Activated CD4-positive, alpha-beta T cell treated with anti-CD3 and anti-CD28 coated beads for 24 hours (primary cell): ENCODE results near the gene TEAD4.

ENCODE experiments used
- DNase-seq, 2 donors: peaks; one replicate each; pipeline ENCODE4 v3.0.0-alpha.2; 2020; ENCODE audit warnings: low read depth in 2 of 2

TEAD4 gene

DNA sequence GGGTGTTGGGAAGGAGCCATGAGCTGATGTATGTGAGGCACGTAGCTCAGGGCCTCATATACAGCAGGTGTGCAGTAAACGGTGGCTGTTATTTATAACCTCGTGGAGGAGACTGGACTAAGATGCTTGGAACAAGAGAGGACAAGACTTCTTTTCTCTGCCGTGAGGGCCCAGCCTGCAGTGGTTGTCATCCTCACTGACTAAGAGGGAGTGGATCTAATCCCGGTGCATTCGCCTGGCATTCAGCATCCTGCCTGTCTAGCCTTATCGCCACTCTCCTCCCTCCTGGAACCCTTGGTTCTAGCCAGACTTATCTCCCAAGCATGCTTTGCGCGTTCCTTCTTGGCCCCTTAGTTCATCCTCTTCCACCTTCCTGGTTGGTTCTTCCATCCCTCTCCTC, 121.9 kb downstream of the TEAD4 start:
- DNase-seq = no peak

DNA sequence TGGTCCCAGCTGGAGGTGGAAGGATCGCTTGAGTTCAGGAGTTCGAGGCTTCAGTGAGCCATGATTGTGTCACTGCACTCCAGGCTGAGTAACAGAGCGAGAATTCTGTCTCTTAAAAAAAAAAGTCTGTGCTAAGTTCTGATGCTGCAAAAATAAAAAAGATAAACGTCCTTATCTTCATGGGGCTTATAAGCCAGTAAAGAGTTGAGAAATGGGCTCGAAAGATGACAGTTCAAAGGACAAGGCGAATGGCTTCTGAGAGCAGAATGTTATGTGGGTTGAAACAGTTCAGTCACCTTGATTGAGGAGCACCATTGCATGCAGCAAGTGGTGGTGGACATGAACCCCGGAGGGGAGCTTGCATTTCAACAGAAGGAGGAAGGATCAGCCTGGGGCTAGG, 122.7 kb downstream of the TEAD4 start:
- no peak for DNase-seq

DNA sequence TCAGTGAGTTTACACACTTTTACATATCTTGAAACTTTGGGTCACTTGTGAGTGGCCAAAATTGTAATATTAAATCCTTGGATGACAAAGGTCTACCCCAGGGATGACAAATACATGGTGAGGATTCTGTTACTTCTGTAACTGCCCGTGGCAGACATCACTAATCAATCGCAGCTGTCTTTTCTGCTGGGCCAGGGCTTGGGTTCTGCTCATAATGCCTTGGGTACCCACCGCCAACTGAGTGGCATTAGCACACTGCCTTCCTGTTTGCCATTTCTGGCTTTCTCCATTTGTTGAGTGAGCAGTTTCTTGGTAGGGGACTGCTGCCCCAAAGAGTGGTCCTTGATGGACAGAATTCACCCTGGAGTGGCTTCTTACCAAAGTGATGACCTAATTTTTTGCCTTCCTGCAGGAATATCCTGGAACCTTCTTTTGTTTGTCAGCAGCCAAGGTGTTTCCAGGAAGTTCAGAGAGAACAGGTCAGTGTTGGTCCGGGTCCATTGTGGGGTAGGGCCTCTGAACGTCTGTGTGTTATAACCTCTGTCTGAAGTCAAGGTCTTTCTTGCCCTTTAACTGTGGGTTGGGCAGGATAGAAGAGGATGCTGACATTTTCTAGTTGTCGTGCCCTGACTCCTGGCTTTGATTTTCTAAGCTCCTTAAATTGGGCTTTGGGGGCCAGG, 124.2 kb downstream of the TEAD4 start:
- DNase-seq = no peak

DNA sequence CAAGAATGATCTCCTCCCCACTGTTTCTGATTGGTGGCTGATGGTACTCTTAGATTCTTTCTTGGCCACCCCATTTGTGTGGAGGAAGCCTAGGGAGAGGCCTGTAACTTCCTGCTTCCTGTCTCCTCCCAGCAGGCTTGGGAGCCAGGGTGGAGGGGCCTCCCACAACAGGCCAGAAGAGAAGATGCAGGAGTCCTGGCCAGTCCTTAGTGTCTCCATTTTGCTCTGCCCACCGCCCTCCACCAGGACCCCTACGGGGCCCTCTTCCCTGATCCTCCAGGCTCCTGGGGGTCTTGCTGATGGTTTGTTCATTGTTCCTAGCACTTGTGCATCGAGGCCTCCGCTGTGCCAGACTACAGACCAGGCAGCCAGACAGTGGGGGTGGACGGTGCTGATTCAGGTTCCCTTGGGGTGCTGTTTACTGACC, 124.7 kb downstream of the TEAD4 start:
- DNase-seq = no peak

DNA sequence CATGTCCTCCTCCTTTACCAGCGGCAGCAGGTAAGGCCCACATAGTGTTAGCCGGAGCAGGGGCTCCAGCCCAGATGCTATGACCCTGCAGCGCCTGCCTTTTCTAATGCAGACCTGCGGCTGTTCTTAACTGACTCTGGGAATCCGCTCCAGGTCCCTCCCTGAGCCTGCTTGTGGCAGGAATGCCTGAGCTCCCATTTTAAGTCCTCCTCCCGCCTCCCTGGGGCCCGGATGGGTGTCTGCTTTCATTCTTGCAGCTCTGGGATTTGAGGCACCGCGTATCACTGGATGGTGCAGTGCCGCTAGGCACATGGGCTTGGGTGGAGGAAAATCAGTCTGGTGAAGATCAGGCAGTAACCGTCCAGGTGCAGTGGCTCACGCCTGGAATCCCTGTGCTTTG, 125.5 kb downstream of the TEAD4 start:
- DNase-seq = no peak

DNA sequence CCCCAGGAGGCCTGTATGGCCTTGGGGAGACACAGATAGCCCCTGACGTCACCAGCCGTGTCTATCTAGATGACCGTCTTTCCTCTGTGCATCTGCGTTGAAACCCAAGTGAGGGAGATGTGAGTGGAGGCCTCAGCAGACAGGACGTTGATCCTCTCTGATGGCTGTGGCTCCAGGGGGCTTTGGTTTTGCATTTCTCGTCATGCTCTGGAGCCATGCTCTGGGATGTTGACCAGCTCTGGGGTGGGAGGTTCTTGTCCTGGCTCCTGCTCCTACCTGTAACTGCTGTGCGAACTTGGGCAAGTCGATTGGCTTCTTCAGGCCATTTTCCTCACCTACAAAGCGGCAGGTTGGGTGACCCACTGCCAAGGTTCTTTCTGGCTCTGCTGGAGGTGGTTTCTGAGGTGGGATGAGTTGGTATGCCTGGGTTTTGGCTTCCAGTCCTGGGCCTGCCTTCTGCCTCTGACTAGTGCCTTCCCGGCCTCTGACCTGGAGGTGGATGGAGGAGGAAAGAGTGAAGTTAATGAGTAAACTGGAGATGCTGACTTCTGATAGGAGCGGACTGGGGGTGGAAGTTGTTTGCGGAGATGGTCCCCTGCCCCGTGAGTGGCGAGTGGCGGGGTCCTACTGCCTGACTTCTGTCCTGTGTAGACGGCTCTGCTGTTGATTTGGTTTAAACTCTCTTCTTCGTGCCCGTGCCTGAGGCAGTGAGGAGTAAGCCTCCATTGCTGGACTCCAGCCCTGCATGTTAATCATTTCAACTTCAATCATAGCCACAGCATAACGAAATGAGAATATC, 126.3 kb downstream of the TEAD4 start:
- DNase-seq = no peak

DNA sequence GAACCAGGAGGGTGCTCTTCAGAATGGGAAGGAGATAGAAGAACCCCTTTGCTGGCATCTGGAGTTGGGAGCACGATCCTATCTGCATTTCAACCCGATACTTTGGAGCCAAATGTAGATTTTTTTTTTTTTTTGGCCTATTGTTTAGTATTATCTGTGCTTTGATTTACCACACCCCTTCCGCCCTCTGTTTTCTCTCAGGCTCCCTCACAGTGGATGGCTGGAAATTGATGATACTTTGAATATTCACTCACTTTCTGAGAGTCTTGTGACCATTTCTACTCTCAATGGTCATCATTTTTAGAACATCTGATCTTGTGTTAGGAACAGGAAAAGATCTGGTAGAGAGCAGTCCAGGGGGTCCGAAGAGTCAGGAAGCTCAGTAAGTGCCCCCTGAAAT, 127.0 kb downstream of the TEAD4 start:
- DNase-seq = no peak

DNA sequence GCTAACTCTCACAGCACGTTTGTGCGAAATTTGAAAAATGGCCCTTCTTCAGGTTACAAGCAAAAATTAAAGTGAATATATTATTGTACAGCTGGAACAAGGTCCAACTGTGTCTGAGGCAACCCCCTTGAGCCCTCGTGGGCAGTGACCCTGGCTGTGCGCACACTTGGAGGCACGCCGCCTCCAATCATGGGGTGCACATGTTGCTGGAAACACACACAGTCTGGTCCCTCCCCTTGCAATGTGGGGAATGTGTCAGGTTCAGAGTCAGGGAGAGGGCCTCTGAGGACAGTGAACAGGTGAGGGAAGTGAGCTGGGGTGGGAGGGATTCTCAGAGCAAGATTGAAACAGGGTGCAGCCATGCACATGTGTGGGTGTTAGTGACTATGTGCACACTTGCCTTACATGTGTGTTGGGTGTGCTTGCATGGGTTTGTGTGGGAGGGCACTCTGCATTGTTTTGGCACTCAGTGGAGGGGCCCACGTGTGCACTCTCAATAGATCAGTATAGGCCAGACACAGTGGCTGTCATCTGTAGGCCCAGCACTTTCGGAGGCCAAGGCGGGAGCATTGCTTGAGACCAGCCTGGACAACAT, 127.6 kb downstream of the TEAD4 start:
- DNase-seq = no peak

DNA sequence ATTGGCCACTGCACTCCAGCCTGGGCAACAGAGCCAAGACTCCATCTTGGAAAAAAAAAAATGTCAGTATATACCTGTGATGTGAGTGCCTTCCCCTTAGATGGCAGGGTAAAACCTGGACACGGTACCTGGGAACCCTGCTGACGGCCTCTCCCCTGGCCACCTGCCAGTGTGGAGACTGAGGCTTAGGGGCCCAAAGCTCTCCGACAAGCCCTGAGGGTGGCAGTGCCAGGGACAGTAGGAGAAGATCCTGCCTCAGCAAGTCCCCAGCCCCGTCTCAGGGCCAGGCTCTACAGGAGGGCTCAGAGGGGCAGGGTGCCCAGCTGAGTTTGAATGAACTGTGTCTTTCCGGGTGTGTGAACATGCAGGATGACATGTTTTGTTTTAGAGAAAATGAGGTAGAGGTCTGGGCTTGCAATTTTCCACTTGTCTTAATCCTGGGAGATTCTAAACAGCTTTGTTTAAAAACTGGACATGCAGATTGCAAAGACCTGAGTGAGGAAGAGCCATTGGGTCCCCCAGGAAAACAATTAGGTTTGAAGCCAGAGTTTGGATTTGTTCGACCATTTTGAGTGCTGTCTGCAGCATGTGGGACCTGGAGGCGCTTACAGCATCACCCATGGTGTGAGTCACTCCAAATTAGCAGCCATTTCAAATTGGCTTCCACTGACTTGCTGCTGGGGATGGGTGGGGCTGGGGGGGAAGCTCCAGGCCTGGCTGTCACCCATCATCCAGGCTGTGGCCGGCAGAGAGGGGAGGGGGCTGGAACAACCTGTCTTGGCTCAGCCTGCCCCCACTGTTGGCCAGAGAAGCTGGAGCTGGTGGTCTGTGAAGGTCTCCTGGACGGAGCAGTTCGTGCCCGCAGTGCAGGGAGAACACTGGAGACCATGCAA, 128.8 kb downstream of the TEAD4 start:
- no peak for DNase-seq

DNA sequence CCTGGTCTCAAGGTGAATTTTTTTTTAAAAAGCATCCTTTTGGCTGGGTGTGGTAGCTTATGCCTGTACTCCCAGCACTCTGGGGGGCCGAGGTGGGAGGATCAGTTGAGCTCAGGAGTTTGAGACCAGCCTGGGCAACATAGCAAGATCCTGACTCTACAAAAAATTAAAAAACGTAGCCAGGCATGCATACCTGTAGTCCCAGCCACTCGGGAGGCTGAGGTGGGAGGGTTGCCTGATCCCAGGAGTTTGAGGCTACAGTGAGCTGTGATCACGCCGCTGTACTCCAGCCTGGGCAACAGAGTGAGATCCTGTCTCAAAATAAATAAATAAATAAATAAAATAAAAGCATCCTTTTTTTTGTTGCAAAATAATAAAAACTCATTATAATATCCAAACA, 130.4 kb downstream of the TEAD4 start:
- no peak for DNase-seq
